GM12892 (cell line): ENCODE measurements around the gene RAPGEF5.

ENCODE experiments used
- POLR2A ChIP-seq: IDR thresholded peaks from 2 replicates; pipeline ENCODE4 v1.6.1; 2011; ENCODE audit warnings: low read depth, low read length, control low read depth
- POLR2AphosphoS5 ChIP-seq: IDR thresholded peaks from 2 replicates; pipeline ENCODE4 v1.6.1; 2011; ENCODE audit warnings: low read depth, low read length, control low read depth
- TAF1 ChIP-seq: IDR thresholded peaks from 2 replicates; pipeline ENCODE4 v1.6.1; 2011; ENCODE audit warnings: low read depth, mild to moderate bottlenecking, control low read depth, low read length, borderline replicate concordance

DNA sequence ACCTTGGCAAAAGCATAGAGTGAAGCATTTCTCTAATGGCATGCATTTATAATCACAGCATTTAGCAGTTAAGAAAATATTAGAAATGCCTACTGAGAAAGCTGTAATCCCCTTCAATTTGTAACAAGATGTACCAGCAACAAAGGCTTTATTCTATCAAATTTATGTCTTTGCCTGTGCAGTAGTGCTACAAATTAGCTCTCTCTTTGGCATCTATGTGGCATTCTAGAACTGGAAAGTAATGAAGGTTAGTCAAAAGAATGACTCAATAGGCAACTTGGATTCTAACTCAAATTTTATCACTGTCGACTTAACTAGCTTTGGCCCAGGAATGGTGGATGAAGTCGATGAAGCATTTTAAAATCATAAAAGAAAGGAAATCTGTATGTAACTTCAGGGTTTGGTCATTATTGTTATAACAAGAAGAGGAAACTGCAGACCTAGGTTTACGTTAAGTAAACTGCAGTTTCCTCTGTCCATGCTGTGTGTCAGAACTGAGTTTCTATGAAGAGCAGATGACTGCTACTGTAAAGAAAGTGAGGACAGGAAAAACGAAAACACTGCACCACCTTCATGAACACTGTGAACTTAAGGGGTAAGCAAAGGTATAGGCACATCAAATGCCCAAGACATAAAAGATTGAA, 140.0 kb downstream of the RAPGEF5 start:
- no peak for TF ChIP-seq POLR2A
- TF ChIP-seq TAF1 = no peak
- no peak for TF ChIP-seq POLR2AphosphoS5
